Suprapubic skin (tissue), 4 donors: ENCODE measurements around the gene NRXN3. TPM values are rescaled to one million over a fixed set of nuclear protein-coding genes. Genes with fewer than 3 reads are reported as not detected.

Source experiments
- DNase-seq, 2 donors: peaks; one replicate each; pipeline ENCODE4 v3.0.0-alpha.2; 2019; ENCODE audit warnings: low spot score in 2 of 2
- H3K27ac ChIP-seq: fragments of 200-600 bp; sonication (generic); one replicate; pipeline ENCODE4 v1.5.1; 2019
- H3K27me3 ChIP-seq: fragments of 200-600 bp; sonication (generic); one replicate; pipeline ENCODE4 v1.5.1; 2019
- H3K36me3 ChIP-seq: fragments of 200-600 bp; sonication (generic); one replicate; pipeline ENCODE4 v1.5.1; 2019
- H3K4me1 ChIP-seq: fragments of 200-600 bp; sonication (generic); one replicate; pipeline ENCODE4 v1.5.1; 2019
- H3K4me3 ChIP-seq: fragments of 200-600 bp; sonication (generic); one replicate; pipeline ENCODE4 v1.5.1; 2019; ENCODE audit warnings: mild to moderate bottlenecking
- H3K9me3 ChIP-seq: fragments of 200-600 bp; sonication (generic); one replicate; pipeline ENCODE4 v1.5.1; 2019
- EP300 ChIP-seq: sonication (generic); formaldehyde crosslinking; IDR thresholded peaks from one replicate; pipeline ENCODE4 v1.6.1; 2017; ENCODE audit warnings: antibody characterized with exemption
- POLR2A ChIP-seq, 2 donors: fragments of 450-650 bp; IDR thresholded peaks; one replicate each; pipeline ENCODE4 v1.6.1; 2017; ENCODE audit warnings: antibody characterized with exemption in 2 of 2, mild to moderate bottlenecking in 2 of 2, moderate library complexity in 2 of 2
- POLR2AphosphoS5 ChIP-seq, 3 donors: sonication (generic); formaldehyde crosslinking; IDR thresholded peaks; one replicate each; pipeline ENCODE4 v1.6.1; 2017; ENCODE audit warnings: antibody characterized with exemption in 3 of 3
- WGBS: methylation state at CpG from one replicate; pipeline ENCODE4 v1.1.5; 2018; 5-methylcytosine and 5-hydroxymethylcytosine counted together
- total RNA-seq, 4 donors: library from RNA; depleted of rRNA; stranded (reverse); fragments of >200 nt; gene quantifications; one replicate each; pipeline ENCODE4 v1.1.0, GENCODE V29; 2016
- TF ChIP-seq, protein P1 (sequence below), 2 donors: fragments of 200-600 bp in 1 of 2; fragments of 450-650 bp in 1 of 2; sonication (generic) in 1 of 2; IDR thresholded peaks; one replicate each; pipeline ENCODE4 v1.5.1; 2016 to 2019; ENCODE audit warnings: antibody characterized with exemption in 2 of 2, mild to moderate bottlenecking in 1 of 2, moderate library complexity in 1 of 2

NRXN3 gene
- total RNA-seq, 4 donors from 2014 or later = 0.79 to 4.3 (median 3.3) TPM

DNA sequence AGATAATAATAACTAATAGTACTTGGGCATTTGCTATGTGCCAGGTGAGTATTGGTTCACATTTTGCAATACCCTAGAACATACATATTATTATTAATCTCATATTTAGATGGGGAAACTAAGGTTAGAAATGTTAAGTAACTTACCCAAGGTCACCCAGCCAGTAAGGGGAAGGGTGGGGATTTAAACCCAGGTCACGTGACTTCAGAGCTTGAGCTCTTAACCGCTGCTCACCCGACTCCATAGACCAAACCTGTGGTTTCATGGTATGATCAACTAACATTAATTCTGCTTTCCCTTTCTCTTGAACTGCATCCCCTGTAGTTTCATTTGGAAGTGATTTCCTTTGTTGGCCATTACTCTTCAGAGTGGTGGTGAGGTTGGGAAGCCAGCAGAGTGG lies 242.3 kb downstream of the NRXN3 start:
- no peak overlapping the region for H3K27ac ChIP-seq
- H3K4me3 ChIP-seq = no peak overlapping the region
- H3K4me1 ChIP-seq = no peaks in the 10 kb centered on the region
- H3K27me3 ChIP-seq = no peaks in the 10 kb centered on the region
- no peak for DNase-seq
- H3K9me3 ChIP-seq = no peaks in the 10 kb centered on the region
- TF ChIP-seq, protein P1, sequence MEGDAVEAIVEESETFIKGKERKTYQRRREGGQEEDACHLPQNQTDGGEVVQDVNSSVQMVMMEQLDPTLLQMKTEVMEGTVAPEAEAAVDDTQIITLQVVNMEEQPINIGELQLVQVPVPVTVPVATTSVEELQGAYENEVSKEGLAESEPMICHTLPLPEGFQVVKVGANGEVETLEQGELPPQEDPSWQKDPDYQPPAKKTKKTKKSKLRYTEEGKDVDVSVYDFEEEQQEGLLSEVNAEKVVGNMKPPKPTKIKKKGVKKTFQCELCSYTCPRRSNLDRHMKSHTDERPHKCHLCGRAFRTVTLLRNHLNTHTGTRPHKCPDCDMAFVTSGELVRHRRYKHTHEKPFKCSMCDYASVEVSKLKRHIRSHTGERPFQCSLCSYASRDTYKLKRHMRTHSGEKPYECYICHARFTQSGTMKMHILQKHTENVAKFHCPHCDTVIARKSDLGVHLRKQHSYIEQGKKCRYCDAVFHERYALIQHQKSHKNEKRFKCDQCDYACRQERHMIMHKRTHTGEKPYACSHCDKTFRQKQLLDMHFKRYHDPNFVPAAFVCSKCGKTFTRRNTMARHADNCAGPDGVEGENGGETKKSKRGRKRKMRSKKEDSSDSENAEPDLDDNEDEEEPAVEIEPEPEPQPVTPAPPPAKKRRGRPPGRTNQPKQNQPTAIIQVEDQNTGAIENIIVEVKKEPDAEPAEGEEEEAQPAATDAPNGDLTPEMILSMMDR (IDR thresholded peaks at IDR 0.05) = no peak
- TF ChIP-seq EP300 = no peak
- TF ChIP-seq POLR2A (IDR thresholded peaks at IDR 0.05) = no peak
- TF ChIP-seq POLR2AphosphoS5 (IDR thresholded peaks at IDR 0.05) = no peak
- WGBS = 79% methylated on average over 3 of the region's 3 CpGs
- no peaks in the 10 kb centered on the region for H3K36me3 ChIP-seq

DNA sequence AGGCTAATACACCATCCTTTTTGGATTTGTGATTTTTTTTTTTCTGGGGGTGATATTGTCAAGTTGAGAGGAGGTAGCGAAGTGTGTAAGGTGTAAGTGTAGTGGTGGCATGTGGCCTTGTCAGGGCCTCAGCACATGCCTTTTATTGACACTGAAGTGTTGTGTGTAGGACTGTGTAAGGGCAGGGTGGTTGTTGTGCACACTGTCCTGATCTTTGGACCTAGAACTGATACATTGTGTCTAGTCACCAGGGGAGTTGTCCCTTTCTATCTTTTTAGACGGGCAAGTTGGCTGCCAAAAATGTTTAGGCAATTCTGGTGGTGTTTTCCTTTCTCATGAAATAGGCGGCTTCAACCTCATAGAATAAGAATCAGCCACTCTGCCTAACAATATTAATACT lies 244.0 kb downstream of the NRXN3 start:
- Histone ChIP-seq H3K4me3 (no peak overlapping the region), H3K4me1 (no peaks in the 10 kb centered on the region), H3K36me3 (no peaks in the 10 kb centered on the region), H3K27ac (no peak overlapping the region), H3K9me3 (no peaks in the 10 kb centered on the region), H3K27me3 (no peaks in the 10 kb centered on the region)
- DNase-seq = no peak
- 87% methylated on average over 3 of the region's 3 CpGs for WGBS
- TF ChIP-seq, protein P1 (IDR thresholded peaks at IDR 0.05) = no peak
- TF ChIP-seq POLR2AphosphoS5 (IDR thresholded peaks at IDR 0.05) (no peak), EP300 (no peak), POLR2A (IDR thresholded peaks at IDR 0.05) (no peak)

DNA sequence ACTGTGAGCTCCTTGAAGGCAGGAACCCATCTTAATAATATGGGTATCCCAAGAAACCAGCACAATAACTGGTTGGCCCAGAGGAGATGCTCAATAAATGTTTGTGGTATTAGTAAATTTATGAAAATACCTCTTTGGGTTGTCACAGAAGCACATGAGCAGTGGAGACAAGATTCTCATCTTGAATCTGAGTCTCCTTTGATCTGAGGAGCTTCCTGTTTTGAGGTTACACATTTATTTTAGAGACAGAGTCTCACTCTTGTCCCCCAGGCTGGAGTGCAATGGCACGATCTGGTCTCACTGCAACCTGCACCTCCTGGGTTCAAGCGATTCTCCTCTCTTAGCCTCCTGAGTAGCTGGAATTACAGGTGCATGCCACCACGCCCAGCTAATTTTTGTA lies 247.4 kb downstream of the NRXN3 start:
- TF ChIP-seq EP300 (no peak), POLR2A (IDR thresholded peaks at IDR 0.05) (no peak), POLR2AphosphoS5 (IDR thresholded peaks at IDR 0.05) (no peak)
- TF ChIP-seq, protein P1 (IDR thresholded peaks at IDR 0.05) = no peak
- Histone ChIP-seq H3K4me3 (no peak overlapping the region), H3K36me3 (no peaks in the 10 kb centered on the region), H3K9me3 (no peaks in the 10 kb centered on the region), H3K4me1 (no peaks in the 10 kb centered on the region), H3K27me3 (no peaks in the 10 kb centered on the region), H3K27ac (no peak overlapping the region)
- WGBS = 79% methylated on average over 3 of the region's 3 CpGs
- no peak for DNase-seq

DNA sequence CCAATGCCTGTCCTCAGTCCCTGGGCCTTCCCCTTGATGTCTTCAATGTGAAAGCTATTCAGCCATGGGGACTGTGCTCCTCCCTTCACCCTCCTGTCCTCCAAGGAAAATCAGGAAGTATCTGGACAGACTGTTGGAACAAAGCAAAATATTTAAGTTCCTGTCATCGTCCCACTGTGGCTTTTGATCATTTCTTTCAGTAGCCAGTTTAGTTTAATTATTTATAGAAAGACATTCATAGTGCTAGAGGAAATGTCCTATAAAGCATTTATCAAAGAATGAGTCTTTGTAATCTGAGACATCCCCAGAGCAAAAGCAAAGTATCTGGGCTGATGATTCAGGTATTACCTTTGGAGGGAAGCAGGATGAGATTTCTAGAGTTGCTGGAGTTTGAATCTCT lies 254.1 kb downstream of the NRXN3 start:
- Histone ChIP-seq H3K27me3 (no peaks in the 10 kb centered on the region), H3K4me3 (no peak overlapping the region), H3K9me3 (no peaks in the 10 kb centered on the region), H3K27ac (no peak overlapping the region), H3K36me3 (no peaks in the 10 kb centered on the region), H3K4me1 (no peaks in the 10 kb centered on the region)
- 70% methylated on average over 1 of the region's 1 CpG for WGBS
- TF ChIP-seq, protein P1 (IDR thresholded peaks at IDR 0.05) = no peak
- no peak for TF ChIP-seq EP300
- no peak for TF ChIP-seq POLR2AphosphoS5 (IDR thresholded peaks at IDR 0.05)
- no peak for TF ChIP-seq POLR2A (IDR thresholded peaks at IDR 0.05)
- DNase-seq = no peak

DNA sequence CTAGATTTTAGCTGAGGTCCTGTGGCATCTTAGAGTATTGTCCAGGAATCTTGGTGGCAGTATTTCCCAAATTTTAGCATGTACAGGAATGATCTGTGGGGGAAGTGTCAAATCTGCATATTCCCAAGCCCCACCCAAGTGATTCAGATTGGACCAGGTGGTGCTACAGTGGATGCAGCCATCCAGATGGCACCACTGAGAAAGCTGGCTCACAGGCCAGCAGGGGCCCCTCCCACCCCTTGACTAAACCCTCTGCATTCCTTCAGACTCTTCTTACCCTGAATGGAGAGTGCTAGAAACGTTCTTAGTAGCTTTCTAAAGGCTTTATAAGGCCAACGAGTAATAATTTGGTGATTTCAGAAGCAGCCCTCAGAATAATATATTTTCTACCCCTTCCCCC lies 255.2 kb downstream of the NRXN3 start:
- Histone ChIP-seq H3K27ac (no peak overlapping the region), H3K9me3 (no peaks in the 10 kb centered on the region)

More for the DNA sequence above, 255.2 kb downstream of the NRXN3 start:
- no peaks in the 10 kb centered on the region for H3K4me1 ChIP-seq
- no peak for DNase-seq
- WGBS = 31% methylated on average over 2 of the region's 2 CpGs
- no peak for TF ChIP-seq POLR2AphosphoS5 (IDR thresholded peaks at IDR 0.05)
- TF ChIP-seq, protein P1 (IDR thresholded peaks at IDR 0.05) = no peak
- no peak for TF ChIP-seq EP300
- no peak for TF ChIP-seq POLR2A (IDR thresholded peaks at IDR 0.05)
- no peaks in the 10 kb centered on the region for H3K27me3 ChIP-seq
- H3K4me3 ChIP-seq = no peak overlapping the region
- H3K36me3 ChIP-seq = no peaks in the 10 kb centered on the region
